GM15510 (cell line): ENCODE data around the gene ROR2.

Experiments
- POLR2A ChIP-seq: IDR thresholded peaks from 3 replicates; pipeline ENCODE4 v1.6.1; 2011; ENCODE audit warnings: borderline replicate concordance; ENCODE audit not compliant: insufficient read length; ENCODE audit errors: extremely low read depth

The ROR2 gene

DNA sequence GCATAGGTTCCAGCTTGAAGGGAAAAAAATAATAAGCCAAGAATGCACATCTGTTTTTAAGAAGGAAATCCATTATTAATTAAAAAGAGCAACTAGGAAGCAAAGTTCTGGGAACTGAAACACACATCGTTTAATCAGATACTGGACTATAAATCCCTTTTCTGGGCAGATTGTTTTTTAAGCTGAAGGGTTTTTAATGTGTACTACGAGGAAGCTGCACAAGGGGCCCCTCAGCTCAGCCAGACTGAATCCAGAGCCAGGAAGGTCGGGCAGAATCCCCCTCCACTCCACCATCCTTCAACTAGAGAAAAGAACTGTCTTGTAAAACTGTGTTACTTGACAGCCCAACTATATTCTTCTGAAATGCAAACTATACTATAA is 49.2 kb downstream of the ROR2 start:
- TF ChIP-seq POLR2A: no peak

GRCh38 chr9:91900055-91900796 is 49.8 kb downstream of the ROR2 start:
- no peak for TF ChIP-seq POLR2A

GRCh38 chr9:91899594-91899993 is 50.4 kb downstream of the ROR2 start:
- TF ChIP-seq POLR2A: no peak

DNA sequence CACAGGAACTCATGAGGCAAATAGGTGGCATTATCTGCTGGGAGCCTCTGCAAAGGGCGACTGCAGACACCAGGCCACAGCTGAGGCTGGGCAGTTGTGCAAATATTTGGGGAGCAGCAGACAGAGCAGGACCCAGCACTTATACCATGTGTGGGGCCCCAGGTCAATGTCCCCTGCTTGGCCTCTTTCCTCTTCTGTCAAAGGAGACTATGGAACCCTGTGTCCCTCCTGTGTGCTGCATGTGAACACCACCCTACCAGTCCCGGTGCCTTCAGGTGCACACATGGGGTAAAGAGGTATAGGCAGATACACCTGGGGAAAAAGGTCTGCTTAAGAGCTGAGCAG is 50.8 kb downstream of the ROR2 start:
- TF ChIP-seq POLR2A: no peak

- TF ChIP-seq POLR2A: no peak
Observed at GRCh38 chr9:91898451-91899218, 51.4 kb downstream of the ROR2 start.

DNA sequence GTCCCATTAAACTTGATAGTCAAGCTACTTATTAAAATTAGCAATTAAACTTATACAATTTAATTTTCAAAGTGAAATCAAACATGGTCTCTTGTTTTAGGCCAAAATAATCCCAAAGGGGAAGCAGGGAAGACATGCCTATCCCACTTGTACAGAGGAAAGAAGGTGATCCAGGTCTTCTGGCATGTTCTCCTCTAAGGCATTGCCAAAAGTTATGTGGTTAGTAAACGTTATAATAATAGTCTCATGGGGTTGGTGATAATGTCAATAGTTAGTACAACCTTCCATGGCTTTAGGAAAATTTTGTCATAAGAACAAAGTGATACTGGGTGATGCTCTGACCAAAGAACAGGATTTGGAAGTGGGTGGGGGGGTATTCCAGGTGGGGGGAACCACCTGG is 52.8 kb downstream of the ROR2 start:
- no peak for TF ChIP-seq POLR2A

GRCh38 chr9:91896513-91897121 is 53.4 kb downstream of the ROR2 start:
- no peak for TF ChIP-seq POLR2A

- no peak for TF ChIP-seq POLR2A
Observed at GRCh38 chr9:91896097-91896496, 53.9 kb downstream of the ROR2 start.

DNA sequence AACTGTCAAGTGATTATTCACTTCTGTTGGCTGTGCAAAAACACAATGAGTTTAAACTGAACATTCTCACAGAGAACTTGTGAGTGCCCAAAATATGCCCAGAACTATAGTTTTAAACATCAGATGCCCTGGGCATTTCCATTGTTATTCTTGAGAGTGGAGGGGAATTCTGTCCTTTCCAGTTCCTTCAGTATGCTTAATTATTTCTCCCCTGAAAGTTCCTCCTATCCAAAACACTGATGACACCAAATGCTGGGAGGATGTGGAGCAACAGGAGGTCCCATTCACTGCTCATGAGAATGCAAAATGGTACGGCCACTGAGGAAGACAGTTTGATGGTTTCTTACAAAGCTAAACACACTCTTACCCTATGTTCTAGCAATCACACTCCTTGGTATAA is 55.5 kb downstream of the ROR2 start:
- no peak for TF ChIP-seq POLR2A

GRCh38 chr9:91894023-91894422 is 56.0 kb downstream of the ROR2 start:
- TF ChIP-seq POLR2A: no peak

DNA sequence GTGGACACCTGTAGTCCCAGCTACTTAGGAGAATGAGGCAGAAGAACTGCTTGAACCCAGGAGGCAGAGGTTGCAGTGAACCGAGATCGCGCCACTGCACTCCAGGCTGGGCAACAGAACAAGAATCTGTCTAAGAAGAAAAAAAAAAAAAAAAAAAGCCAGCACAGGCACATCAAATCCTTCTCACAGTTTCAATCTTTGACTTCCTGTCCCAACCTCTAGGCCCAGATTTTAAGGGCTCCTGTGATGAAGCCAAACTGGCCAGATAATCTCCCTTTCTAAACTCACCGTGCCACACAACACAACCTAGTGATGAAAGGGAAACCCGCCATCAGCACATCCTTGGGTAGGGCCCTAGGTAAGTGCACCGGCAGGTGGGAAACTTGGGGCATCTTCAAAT is 58.1 kb downstream of the ROR2 start:
- TF ChIP-seq POLR2A: no peak

DNA sequence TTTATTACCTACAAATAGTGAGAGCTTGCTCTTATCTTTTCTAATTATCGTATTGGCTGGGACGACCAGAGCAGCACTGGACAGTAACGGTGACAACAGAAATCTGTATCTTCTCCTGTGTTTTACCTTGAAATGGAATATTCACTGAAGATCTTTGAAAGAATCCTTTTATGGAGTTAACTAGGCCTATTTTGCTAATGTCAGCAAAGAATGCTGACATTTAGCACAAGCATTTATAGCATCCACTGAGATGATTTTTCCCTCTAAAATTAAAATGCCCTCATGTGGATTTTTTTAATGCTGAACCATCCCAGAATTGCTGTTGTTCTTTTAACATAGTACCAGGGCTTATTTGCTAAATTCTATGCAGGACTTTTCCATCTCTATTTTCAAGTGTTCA is 59.4 kb downstream of the ROR2 start:
- no peak for TF ChIP-seq POLR2A

DNA sequence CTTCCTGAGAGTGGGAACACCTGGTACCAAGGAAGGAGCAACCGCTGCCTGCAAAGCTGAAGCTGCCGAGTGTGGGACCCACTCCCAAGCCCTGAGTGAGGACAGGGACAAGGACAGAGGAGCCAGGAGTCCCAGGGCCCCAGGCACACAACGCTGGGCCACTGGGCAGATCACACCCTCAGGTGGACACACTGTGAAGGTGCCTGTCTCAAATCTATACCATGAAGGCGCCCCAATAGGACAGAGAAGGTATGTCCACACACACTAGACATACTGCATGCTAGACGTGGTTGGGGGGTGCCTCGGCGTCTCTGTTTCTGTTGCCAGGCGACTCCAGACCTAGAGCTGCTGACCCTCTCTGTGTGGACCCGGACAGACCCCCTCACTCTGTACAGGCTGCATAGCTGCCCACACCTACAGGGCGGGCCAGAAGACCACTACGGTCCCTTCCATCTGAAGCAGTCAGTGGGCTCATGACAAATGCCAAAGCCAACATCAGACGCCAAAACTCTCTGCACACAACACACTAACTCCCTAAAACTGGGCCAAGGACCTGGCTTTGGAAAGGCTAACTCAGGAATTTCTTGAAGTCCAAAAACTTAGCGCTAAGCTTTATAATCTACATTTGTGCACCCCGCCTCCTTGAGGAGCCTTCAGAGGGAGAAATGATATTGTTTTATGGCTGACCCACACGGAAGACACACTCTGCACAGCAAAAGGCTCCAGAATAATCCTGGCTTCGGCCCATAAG is 60.7 kb downstream of the ROR2 start:
- TF ChIP-seq POLR2A: no peak

DNA sequence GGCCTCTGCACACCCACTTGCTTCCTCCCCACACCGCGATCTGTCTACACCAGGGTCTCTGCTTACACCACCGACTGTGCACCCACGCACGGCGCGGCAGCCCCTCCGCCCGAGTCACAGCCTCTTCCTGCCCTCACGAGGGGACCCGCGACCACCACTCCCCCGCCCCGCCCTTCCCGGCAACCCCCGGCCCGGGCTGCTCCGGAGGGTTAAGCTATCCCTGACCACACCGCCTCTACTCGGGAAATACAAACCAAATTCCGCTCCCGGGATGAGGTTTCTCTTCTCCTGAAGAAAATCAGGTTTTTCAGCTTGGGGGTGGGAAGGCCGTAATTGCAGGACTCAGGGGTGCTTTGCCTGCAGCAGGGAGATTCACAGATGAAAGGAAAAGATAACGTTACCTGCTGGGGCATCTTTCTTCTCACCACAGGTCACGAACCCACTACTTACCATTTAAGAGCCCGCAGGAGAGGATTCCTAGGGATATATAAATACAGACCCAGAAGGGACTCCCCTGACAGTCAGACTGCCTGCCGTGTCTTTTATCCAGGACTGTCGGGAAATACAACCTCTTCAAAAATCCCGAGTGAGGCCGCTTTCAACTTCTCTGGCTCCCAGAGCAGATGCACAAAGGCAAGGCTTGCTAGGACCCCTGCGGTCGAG is 63.5 kb downstream of the ROR2 start:
- TF ChIP-seq POLR2A: no peak
